Hematopoietic multipotent progenitor cell treated with erythropoietin and hydrocortisone succinate and interleukin-3 and kit ligand, for 4 days (in vitro differentiated cells): ENCODE data around the gene DLGAP1.

Experiments
- DNase-seq: peaks from one replicate; pipeline ENCODE4 v3.0.0-alpha.2; 2015

Gene DLGAP1

DNA sequence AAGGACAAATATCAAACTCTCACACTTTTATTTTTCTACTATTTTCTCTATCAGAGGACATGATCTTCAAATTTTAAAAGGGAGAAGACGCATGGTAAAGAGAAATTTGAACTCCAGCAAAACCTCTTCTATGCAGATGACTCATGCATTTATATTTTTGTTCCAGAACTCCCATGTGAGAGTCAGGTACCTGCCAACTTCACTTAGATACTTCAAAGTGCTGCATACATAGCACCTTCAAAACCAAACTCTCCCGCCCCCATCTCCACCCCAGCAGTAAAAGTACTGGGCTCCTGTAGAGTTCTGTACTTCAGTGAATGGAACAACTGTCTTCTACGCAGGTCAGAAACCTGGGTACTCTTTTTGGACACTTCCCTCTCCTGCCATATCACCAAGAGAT lies 606.8 kb downstream of the DLGAP1 start:
- DNase-seq: no peak

DNA sequence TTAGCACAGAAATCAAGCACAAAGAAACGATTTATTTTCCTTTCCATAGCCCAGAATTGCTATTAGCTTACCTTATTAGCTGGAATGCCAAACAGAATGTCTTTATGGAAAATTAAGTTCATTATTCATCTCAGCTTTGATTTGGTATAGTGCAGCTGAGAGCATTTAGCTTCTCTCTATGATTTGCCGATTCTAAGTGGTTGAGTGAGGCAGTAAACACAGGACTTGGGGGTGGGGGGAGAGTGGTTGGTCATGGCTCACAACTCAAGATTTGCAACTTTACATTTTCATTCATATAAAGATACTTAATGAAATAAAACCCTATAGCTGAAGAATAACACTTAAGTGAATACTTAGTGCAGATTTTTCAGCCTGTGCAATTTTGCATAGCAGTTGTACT lies 609.9 kb downstream of the DLGAP1 start:
- DNase-seq: no peak

DNA sequence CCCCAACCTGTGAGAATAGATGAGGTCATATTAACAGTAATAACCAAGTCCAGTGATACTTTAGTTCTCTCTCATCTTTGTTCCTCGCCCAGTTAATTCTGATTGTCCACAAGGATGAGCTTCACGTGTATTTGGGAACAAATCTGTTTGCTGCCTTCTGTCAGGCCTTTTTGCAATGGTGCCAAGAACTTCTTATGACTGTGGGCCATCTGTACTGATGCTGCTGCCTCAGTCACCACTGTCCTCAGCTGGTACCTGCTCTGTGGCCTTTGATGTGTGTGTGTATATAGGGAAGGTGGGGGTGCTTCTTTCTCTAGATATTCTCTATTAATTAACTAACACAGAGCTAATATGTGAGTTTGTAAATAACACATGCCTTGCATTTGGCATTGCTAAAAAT lies 612.3 kb downstream of the DLGAP1 start:
- DNase-seq: no peak

DNA sequence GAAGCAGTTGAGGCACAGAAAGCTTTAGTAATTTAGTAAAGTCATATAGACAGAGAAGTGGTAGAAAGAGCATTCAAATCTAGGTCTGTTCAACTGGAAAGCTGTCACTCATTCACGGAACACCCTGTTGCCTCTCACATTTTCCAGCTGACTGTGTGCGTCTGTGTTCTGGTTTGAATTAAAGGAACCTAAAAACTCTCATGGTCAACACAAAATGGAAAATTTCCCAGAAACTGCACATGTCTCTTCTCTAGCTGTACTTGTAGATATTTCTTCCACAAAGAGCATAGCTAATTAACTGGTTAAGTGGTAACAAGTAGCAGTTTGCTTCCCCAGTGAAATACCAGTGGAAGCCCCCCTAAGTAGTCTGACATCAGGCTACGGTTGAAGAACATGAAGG lies 614.3 kb downstream of the DLGAP1 start:
- DNase-seq: no peak

DNA sequence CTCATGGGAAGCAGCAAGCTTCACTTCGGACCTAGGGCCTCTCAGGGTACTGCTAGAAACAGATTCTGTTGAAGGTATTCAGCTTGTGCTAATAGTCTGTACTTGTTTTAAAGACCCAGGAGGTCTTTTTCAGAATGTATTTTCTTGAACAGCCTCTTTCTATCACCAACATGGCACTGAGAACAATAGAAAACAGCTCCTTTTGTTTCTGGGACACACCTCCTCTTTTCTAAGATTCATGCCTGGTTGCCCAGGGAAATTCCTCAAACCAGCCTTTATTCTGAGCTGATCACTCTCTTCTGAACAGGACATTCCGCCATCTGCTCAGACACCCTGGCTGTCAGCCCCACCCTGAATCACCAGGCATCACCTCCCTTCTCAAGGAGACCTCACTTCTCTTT lies 615.5 kb downstream of the DLGAP1 start:
- DNase-seq: no peak

DNA sequence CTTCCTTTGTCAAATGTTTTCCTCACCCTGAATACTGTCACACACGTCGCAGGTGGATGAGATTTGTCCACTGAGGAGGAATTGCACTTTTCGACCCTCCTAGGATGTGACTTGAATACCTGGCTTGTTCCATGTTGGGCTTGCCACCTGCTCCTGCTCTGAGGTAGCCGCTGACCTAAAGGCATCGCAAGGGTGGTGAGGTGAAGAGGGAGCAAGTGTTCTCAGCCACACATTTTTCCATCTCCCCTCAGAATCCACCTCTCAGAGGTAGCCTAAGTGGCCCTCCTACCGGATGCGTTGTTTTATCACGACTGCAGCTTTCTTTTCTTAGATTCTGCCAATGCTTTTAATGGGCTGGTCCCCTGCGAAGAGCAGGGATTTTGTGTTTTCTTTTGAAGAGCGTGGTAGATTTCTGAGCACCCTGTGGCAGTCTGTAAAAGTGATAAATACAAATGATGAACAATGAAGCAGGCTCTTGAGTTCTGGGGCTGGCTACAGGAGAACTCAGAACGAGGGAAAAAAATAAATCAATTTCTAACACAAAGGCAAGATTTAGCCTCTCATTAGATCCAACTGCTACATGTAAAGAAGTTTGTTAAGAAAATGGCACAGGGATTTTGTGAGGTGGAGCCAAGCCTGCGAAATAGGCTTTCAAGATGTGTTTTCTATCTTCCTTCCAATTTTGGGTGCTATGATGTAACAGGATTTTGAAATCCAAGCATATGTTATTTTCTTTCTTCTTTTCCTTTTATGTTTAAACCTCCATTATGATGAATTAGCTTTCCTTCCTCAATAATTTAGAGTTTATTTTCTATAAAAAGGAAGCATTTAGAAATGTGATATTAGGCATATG lies 618.4 kb downstream of the DLGAP1 start:
- DNase-seq: no peak

DNA sequence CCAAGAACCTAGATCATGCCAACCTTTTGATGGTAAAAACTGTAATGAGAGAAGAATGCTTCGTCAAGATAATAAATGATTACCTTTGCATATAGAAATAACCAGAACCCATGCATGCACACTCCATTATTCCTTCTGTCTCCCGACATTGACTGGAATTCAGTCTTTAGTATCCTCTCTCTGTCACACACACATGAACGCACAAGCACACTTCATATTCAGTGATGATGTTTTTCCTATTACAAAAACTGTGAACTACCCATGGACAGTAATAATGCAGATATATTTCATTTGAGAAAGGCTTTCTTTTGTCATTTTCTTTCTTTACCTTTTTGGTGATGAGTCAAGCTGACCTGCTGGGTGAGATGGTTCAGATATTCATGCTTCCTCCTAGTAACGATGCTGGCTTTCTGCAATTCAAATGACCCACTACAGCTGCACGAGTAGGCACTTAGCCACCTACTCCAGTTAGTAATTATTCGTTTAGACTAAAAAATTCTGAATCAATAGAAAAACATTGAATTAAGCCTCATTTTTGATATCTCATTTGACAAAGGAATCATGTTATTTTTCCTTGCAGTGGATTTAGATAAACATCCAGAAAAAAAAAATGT lies 623.0 kb downstream of the DLGAP1 start:
- DNase-seq: no peak

DNA sequence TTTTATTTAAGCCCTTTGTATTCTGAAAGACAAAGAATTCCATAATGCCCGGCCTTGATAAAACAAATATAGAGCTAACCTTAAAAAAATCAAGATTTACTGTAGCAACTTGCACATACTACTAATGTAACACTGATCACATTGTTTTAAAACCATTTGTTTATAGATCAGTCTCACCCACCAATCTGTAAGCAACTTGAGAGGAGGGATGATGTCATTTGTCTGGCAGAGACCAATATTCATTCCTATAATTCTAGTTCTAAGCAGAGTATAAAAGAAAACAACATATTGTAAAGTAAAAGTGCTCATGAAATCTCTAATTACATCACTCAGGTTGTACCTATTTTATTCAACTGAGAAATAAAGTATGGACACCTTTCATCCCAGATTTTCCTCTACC lies 624.5 kb downstream of the DLGAP1 start:
- DNase-seq: no peak

DNA sequence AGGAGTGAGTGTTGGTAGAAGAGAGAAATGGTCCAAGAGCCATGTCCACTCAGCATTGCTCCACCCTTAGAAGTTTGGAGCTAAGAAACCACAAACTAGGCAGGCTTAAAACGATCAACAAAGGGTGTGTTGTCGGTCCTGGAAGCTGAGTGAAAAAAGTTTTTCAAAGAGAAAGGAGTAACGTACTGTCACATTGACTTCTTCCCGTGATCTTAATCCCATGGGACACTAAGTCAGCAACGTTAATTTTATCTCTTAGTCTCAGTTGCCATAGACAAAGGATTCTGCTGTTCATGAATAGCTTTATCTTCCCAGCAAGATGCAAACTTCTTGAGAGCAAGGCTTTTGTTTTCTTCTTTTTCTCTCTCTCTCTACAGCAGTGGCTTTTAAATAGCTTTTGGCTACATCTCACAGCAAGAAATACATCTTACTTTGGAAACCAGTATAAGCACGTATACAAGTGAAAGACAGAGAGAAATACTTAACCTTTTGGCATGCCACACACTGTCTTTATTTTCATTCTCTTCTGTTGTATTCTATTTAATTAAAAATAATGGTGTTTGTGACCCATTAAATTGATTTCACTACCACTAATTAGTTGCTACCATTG lies 627.8 kb downstream of the DLGAP1 start:
- DNase-seq: no peak

DNA sequence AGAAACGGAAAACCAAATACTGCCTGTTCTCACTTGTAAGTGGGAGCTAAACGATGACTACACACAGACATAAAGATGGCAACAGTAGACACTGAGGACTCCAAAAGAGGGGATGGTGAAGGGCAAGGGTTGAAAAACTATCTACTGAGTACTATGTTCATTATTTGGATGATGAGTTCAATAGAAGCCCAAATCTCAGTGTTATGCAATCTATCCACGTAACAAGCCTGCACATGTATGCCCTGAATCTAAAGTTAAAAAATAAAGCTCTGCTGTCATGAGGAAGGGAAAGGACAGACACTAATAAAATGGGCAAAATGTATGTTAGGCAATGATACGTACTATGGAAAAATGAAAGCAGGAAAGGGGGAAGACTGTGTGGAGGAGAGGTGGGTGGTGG lies 629.1 kb downstream of the DLGAP1 start:
- DNase-seq: no peak

DNA sequence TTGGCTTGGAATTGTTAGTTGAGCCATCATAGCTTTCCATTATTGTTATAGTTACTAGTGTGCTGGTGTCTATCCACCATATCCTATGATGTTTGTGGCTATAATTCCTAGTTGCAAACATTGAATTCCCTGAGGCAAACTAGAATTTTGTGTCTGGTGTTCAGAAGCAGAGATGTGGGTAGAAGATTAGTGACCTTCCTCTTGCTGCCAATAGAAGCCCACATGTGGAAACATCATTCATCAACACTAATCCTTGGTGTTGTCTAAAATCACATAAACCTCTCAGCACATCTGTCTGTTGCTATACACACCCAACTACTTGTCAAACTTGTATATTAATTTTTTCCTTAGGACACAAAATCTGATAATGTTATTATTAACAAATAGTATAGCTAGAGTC lies 631.0 kb downstream of the DLGAP1 start:
- peak; percentile 5 for DNase-seq

DNA sequence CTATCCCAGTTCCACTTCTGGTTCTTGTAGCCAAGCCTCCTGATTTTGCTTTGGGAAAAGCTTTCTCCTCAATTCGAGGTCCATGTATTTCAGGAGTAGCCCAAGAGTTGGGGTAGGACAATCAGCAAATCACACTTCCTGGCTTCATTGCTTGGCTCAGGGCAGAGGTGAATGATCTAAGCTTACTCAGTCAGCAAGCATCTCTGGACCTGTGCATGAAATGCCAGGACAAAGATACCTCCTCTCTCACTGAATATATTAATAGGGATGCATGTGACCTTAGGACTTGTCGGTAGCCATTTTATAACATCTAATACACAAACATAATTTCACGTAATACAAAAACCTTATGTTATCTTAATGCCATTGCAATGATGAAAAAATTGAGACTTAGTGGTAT lies 632.0 kb downstream of the DLGAP1 start:
- no peak for DNase-seq

DNA sequence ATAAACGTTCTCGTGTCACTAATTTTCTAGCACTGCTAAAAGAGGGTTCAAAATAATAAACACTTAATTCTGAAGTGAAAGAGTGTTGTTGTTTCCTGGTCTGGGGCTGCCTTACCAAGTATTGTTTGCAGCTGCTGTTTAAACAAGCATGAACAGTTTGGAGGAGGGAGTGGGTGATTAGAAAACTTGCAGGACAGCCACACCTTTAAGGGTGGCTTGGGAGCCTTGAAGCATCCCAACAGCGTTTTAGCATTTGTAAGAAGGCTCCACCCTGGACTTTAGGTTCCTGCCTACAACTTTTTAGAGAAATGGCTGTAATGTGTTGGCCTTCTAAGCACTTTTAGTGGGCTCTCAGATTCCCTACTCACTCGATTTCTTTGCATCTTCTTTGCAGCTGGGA lies 633.6 kb downstream of the DLGAP1 start:
- no peak for DNase-seq

DNA sequence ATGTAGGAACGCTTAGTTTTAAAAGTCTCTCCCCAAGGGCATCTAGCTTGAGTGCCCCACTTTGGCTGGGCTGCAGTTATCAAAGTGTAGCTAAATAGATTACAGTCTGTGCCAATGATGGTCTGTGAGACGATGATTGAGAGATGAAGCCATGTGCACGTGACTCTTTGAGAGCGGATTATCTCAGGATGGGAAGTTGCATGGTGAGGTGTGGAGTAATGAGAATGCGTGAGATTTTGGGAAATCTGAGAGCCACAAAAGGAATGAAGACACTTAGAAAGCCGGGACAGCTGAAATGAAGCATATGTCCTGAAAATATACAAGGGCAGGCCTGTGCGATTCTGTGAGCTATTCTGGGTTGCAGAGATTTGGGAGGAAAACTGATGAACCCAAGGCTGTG lies 635.1 kb downstream of the DLGAP1 start:
- no peak for DNase-seq

DNA sequence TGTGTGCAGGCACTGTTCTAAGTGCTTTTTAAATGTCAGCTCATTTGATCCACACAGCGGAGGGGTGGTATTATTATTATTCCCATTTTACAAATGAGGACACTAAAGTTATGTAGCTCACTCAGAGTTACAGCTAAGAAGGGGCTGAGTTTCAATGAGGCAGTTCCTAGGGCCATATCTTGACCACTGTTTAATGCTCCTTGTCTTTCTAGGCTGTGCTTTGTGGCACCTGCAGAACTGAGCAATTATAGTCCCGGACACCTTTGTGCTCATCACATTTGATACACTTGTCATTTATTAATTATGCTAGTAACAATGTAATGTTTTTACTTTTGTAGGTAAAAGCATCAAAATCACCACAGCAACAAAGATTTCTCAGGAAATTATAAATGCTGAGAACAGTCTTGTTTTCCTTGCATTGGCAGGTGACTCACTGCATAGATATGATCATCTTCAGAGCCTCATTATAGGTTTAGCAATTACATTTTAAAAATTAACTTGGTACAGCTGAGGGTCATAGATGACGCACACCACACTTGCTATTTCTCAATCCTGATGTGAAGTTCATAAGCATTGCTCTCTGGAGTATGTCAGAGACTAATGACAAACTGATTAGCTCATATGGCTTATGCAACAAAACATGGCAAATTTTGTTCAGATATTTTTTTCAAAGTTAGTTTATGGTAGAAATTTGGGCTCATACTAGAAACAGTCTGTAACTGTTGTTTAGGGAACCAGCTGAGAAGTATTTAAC lies 638.3 kb downstream of the DLGAP1 start:
- DNase-seq: peak; percentile 18

DNA sequence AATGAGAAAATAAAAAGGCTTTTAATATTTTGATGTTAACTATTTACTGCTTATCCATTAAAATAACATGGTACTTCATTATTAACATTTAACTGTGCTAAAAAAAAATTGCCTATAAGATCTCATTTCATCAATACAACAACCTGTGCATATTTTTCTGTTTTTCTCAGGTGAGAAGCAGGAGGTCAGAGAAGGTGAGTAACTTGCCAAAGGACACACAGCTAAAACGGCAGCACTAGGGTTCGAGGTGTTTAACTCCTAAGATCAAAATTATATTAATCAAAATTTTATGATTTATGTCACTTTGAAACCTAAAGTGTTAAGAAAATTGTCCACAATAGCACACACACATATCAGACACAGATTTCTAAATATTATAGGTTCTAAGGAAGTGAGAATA lies 639.1 kb downstream of the DLGAP1 start:
- no peak for DNase-seq

DNA sequence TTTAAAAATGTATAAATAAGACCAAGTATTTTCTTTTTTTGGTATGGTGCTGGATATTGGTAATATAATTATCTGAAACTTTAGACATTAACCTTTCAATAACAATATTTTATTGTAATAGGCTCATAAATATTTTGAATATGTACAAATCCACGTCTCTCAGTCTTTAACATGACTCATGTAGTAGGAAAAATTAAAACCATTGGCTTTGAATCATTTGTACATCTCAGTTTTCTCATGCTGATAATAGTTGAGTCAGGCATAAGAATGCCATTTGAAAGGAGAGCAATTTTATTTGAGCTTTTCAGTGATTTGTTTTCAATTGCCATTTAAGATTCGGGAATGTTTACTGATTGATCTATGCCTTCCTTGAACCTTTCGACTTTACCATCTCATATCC lies 640.3 kb downstream of the DLGAP1 start:
- no peak for DNase-seq

DNA sequence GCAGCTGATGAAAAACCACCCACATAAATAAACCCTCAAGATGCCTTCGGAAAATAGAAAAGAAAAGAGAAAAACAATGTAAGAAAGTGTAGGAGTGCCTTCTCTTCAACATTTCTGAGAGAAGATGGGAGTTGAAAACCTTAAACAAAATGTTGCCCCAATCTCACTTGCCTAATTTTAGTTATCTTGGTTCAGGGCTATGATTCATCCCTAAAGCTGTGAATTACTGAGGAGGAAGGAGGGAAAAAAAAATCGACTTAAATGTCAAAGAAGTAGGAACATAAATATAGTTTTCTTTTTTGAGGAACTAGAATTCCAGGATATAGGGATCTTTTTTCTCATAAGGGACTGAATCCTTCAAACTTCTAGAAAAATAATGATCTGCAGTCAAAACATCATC lies 644.8 kb downstream of the DLGAP1 start:
- DNase-seq: no peak

DNA sequence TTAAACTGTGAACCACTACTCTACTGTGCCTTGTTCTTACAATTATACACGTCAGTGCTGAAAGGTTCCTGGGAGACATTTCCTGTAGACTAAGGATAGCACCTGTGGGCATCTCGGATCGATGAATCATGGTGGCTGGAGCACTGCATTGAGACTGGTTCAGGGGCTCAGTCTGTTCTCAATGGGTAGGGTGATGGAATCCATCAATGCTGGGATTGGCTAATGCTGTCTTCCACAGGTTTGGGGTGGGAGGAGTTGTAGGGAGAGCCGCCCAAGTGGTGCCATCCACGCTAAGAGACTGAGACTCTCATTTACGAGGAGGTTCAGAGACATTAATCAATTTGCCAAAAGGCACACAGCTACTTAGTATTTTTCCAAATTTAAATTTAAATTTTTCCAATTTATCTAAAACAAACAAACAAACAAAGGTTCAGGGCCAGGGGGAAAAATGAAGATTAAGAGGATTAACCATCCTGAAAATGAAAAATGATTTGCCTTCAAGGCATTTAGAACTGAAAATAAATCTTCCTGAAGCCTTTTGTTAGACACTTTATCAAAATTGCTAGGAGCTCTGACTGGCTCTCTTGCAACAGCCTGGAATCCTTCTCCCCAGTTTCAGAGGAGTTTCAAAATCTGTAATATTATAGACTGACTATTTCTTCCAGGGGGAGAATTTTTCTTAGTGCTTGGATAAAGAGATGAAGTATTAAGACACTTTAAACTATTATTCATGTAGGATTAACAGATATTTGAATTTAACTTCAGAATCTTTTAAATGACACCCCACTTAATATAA lies 645.9 kb downstream of the DLGAP1 start:
- DNase-seq: no peak

DNA sequence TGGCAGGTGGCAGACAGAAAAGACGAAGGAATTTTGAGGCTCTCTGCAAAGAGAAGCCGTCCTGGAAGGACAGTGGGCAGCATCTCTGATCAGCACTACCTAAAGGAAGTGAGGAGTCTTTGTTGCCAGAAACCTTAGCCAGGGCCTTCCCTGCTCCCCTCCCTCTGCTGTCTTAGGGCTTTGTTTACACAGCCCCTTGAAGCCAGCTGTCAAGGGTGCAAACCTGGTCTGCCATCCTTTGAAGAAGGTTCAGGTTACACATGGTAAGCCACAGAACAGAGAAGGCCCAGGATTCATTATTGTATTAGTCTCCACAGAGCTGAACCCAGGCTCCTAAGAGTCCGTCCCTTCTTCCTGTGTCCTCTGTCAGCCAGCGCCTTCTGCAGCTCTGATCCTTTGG lies 648.5 kb downstream of the DLGAP1 start:
- no peak for DNase-seq

DNA sequence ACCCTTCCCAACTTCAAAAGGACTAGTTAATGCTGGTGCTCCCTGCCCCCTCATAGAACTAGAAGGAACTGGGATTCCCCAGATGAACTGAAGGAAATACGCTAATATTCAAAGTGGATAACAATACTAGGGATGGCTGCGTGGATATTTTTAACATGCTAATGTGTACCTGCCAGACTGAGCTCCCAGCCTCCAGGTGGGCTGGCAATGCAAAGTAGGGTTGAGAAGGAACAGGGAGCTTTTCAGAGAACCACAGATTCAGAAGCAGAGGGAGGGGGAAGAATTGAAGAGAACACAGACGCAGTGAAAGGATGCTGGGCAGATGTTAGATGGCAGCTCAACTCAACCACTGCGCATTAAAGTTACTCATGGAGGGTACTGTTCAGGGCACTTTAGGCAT lies 650.8 kb downstream of the DLGAP1 start:
- DNase-seq: no peak

DNA sequence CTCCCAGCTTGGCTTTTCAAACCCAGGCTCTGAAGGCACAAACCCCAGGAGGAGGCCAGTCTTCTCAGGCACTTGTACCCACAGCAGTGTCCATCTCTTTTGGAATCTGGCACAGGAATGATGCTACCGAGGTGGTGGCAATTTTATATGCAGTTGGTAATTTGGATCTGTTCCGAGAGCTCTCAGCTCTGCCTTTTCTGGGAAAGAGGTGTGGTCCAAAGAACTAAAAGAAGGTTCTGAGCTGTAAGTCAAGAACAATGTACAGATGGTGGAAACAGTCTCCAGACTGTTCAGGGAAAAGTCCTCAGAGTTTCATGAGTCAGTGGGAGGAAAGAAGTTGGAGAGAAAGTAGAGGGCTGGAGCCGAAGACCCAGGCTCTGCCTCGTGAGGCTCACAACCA lies 651.8 kb downstream of the DLGAP1 start:
- DNase-seq: no peak

DNA sequence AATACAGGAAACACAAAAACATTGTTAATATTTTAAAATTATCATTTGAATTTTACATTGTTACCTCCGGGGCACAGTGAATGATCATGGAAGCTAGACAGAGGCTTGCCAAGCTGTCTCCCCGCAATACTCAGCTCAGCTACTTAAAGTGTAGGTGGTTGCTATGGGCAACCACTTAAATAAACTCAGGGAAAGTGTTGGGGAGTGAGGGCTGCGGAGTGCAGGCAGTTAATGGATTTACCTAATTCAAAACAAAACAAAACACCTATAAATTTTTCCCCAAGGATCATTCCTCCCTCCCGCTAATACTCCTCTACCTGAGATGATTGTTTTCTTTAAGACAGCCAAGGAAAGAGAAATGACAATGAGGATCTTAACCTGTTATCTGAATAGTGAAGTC lies 655.6 kb downstream of the DLGAP1 start:
- DNase-seq: no peak
